ENCODE measurements around the gene HINFP.

DNA sequence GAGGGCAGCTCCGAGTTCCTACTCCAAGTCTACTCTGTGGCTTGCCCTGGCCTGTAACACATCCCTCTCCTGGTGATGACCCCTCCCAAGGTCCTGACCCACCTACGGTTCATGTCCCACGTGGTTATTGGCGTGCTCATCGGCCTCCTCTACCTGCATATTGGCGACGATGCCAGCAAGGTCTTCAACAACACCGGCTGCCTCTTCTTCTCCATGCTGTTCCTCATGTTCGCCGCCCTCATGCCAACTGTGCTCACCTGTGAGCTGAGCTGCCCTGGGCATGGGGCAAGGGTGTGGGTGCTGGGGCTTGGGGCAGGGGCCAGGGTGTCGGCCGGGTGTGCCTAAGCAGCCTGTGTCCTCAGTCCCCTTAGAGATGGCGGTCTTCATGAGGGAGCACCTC lies 37.1 kb downstream of the HINFP start:
- TF ChIP-seq, protein P1, sequence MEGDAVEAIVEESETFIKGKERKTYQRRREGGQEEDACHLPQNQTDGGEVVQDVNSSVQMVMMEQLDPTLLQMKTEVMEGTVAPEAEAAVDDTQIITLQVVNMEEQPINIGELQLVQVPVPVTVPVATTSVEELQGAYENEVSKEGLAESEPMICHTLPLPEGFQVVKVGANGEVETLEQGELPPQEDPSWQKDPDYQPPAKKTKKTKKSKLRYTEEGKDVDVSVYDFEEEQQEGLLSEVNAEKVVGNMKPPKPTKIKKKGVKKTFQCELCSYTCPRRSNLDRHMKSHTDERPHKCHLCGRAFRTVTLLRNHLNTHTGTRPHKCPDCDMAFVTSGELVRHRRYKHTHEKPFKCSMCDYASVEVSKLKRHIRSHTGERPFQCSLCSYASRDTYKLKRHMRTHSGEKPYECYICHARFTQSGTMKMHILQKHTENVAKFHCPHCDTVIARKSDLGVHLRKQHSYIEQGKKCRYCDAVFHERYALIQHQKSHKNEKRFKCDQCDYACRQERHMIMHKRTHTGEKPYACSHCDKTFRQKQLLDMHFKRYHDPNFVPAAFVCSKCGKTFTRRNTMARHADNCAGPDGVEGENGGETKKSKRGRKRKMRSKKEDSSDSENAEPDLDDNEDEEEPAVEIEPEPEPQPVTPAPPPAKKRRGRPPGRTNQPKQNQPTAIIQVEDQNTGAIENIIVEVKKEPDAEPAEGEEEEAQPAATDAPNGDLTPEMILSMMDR (IDR thresholded peaks at IDR 0.05) = no peak
- TF ChIP-seq POLR2A (IDR thresholded peaks at IDR 0.05) = no peak

All from tibial nerve (tissue), 3 donors.